ENCODE data around the gene CD37. TPM values are rescaled to one million over a fixed set of nuclear protein-coding genes. Genes with fewer than 3 reads are reported as not detected.
"Not testable (repeated sequence)": the region's sequence is repeated elsewhere in the genome, so short reads cannot be mapped to it uniquely, and the experiment has no call there.

The CD37 gene
- total RNA-seq, 1 donor from 2014 or later, result 134 TPM

GRCh38 chr19:49316284-49316683 lies 18.9 kb upstream of the CD37 start:
- DNase-seq, result peak; percentile 12
- intact Hi-C loops (cut with micrococcal nuclease), result no loop called here
- H3K36me3 Mint-ChIP-seq (ENCODE audit: low read depth), result peaks cover 26% of the 10 kb centered on the region
- H3K27ac Mint-ChIP-seq, result no peak overlapping the region
- H3K4me3 Mint-ChIP-seq, result no peak overlapping the region
- H3K27me3 Mint-ChIP-seq, result peaks cover 3% of the 10 kb centered on the region
- peaks cover 5% of the 10 kb centered on the region for H3K4me1 Mint-ChIP-seq
- H3K9me3 Mint-ChIP-seq, result peaks cover 15% of the 10 kb centered on the region

GRCh38 chr19:49318296-49318695 lies 16.9 kb upstream of the CD37 start:
- no peak overlapping the region for H3K4me3 Mint-ChIP-seq
- H3K4me1 Mint-ChIP-seq, result peaks cover 5% of the 10 kb centered on the region
- peaks cover 29% of the 10 kb centered on the region for H3K36me3 Mint-ChIP-seq (ENCODE audit: low read depth)
- no peak for DNase-seq
- H3K27me3 Mint-ChIP-seq, result peaks cover 3% of the 10 kb centered on the region
- H3K27ac Mint-ChIP-seq, result no peak overlapping the region
- intact Hi-C loops (cut with micrococcal nuclease), result no loop called here
- H3K9me3 Mint-ChIP-seq, result peaks cover 18% of the 10 kb centered on the region

- no peak within 1 kb of the TSS for H3K27ac Mint-ChIP-seq
- peaks cover 18% of the 10 kb centered on the region for H3K36me3 Mint-ChIP-seq (ENCODE audit: low read depth)
- no peak for DNase-seq
- intact Hi-C loops (cut with micrococcal nuclease), result no loop called here
- peaks cover 15% of the 10 kb centered on the region for H3K4me1 Mint-ChIP-seq
- H3K4me3 Mint-ChIP-seq, result no peak within 1 kb of the TSS
- H3K9me3 Mint-ChIP-seq, result peaks cover 3% of the 10 kb centered on the region
- no peaks in the 10 kb centered on the region for H3K27me3 Mint-ChIP-seq
These were observed 10.2 kb upstream of the CD37 start, which contains the start of gene SLC6A16 for GRCh38 chr19:49324801-49325576. SLC6A16 (minus strand) TSS chr19:49325191; CDS start chr19:49311347, 13,844 bp downstream.

- peaks cover 21% of the 10 kb centered on the region for H3K36me3 Mint-ChIP-seq (ENCODE audit: low read depth)
- H3K4me3 Mint-ChIP-seq; DNase-seq; H3K9me3 Mint-ChIP-seq; intact Hi-C loops (cut with micrococcal nuclease); H3K27me3 Mint-ChIP-seq; H3K27ac Mint-ChIP-seq: not testable (repeated sequence)
- peaks cover 20% of the 10 kb centered on the region for H3K4me1 Mint-ChIP-seq
These were observed 9.4 kb upstream of the CD37 start for GRCh38 chr19:49325756-49326155.

- Mint-ChIP-seq H3K9me3 (peaks cover 3% of the 10 kb centered on the region), H3K36me3 (ENCODE audit: low read depth) (peaks cover 20% of the 10 kb centered on the region), H3K4me3 (no peak overlapping the region), H3K27me3 (no peaks in the 10 kb centered on the region), H3K27ac (no peak overlapping the region), H3K4me1 (peaks cover 21% of the 10 kb centered on the region)
- intact Hi-C loops (cut with micrococcal nuclease), result no loop called here
- no peak for DNase-seq
These were observed 9.0 kb upstream of the CD37 start for GRCh38 chr19:49326165-49326704.

GRCh38 chr19:49327878-49328544 lies 7.2 kb upstream of the CD37 start:
- H3K4me3 Mint-ChIP-seq, result no peak overlapping the region
- no peaks in the 10 kb centered on the region for H3K9me3 Mint-ChIP-seq
- H3K4me1 Mint-ChIP-seq, result peaks cover 36% of the 10 kb centered on the region
- H3K27ac Mint-ChIP-seq, result peak overlapping the region; percentile 70
- intact Hi-C loops (cut with micrococcal nuclease), result loop anchor here (1.0 kb wide), 2 partner anchors 27 to 62 kb away; no protein-coding TSS in a partner anchor
- H3K36me3 Mint-ChIP-seq (ENCODE audit: low read depth), result peaks cover 21% of the 10 kb centered on the region
- H3K27me3 Mint-ChIP-seq, result no peaks in the 10 kb centered on the region
- peak; percentile 85 for DNase-seq

GRCh38 chr19:49328741-49329140 lies 6.5 kb upstream of the CD37 start:
- Mint-ChIP-seq H3K4me3 (no peak overlapping the region), H3K27ac (no peak overlapping the region), H3K36me3 (ENCODE audit: low read depth) (peaks cover 23% of the 10 kb centered on the region), H3K27me3 (no peaks in the 10 kb centered on the region), H3K9me3 (no peaks in the 10 kb centered on the region), H3K4me1 (peaks cover 42% of the 10 kb centered on the region)
- no peak for DNase-seq
- intact Hi-C loops (cut with micrococcal nuclease), result loop anchor here (1.0 kb wide), 2 partner anchors 27 to 62 kb away; no protein-coding TSS in a partner anchor

GRCh38 chr19:49331187-49331586 lies 4.0 kb upstream of the CD37 start:
- peak overlapping the region; percentile 44 for H3K27ac Mint-ChIP-seq
- peaks cover 56% of the 10 kb centered on the region for H3K4me1 Mint-ChIP-seq
- H3K27me3 Mint-ChIP-seq, result not testable (repeated sequence)

GRCh38 chr19:49331616-49332055 lies 3.6 kb upstream of the CD37 start:
- peak; percentile 90 for DNase-seq
- Mint-ChIP-seq H3K4me3 (peak overlapping the region; percentile 39), H3K9me3 (no peaks in the 10 kb centered on the region), H3K4me1 (peaks cover 60% of the 10 kb centered on the region), H3K27ac (peak overlapping the region; percentile 44), H3K27me3 (no peaks in the 10 kb centered on the region), H3K36me3 (ENCODE audit: low read depth) (peaks cover 27% of the 10 kb centered on the region)
- intact Hi-C loops (cut with micrococcal nuclease), result no loop called here

More at GRCh38 chr19:49331187-49331586, 4.0 kb upstream of the CD37 start:
- intact Hi-C loops (cut with micrococcal nuclease); DNase-seq; H3K9me3 Mint-ChIP-seq: not testable (repeated sequence)
- peaks cover 24% of the 10 kb centered on the region for H3K36me3 Mint-ChIP-seq (ENCODE audit: low read depth)
- peak overlapping the region; percentile 39 for H3K4me3 Mint-ChIP-seq

GRCh38 chr19:49332691-49333417 lies 2.4 kb upstream of the CD37 start:
- H3K9me3 Mint-ChIP-seq; intact Hi-C loops (cut with micrococcal nuclease): not testable (repeated sequence)
- H3K27ac Mint-ChIP-seq, result peak overlapping the region; percentile 94

GRCh38 chr19:49333418-49333805 lies 1.8 kb upstream of the CD37 start:
- peak overlapping the region; percentile 82 for H3K4me3 Mint-ChIP-seq
- H3K27me3 Mint-ChIP-seq, result no peaks in the 10 kb centered on the region
- intact Hi-C loops (cut with micrococcal nuclease), result no loop called here
- H3K9me3 Mint-ChIP-seq, result no peaks in the 10 kb centered on the region
- H3K36me3 Mint-ChIP-seq (ENCODE audit: low read depth), result peaks cover 33% of the 10 kb centered on the region
- no peak for DNase-seq
- H3K4me1 Mint-ChIP-seq, result peaks cover 60% of the 10 kb centered on the region
- H3K27ac Mint-ChIP-seq, result peak overlapping the region; percentile 94

More at GRCh38 chr19:49332691-49333417, 2.4 kb upstream of the CD37 start:
- H3K36me3 Mint-ChIP-seq (ENCODE audit: low read depth), result peaks cover 33% of the 10 kb centered on the region
- DNase-seq, H3K27me3 Mint-ChIP-seq: not testable (repeated sequence)
- H3K4me1 Mint-ChIP-seq, result peaks cover 61% of the 10 kb centered on the region
- H3K4me3 Mint-ChIP-seq, result peak overlapping the region; percentile 82

- intact Hi-C loops (cut with micrococcal nuclease), result no loop called here
- Mint-ChIP-seq H3K27ac (peak overlapping the region; percentile 94), H3K4me3 (peak overlapping the region; percentile 82), H3K9me3 (no peaks in the 10 kb centered on the region), H3K36me3 (ENCODE audit: low read depth) (peaks cover 35% of the 10 kb centered on the region), H3K27me3 (no peaks in the 10 kb centered on the region), H3K4me1 (peaks cover 63% of the 10 kb centered on the region)
- peak; percentile 92 for DNase-seq
These were observed 1.4 kb upstream of the CD37 start for GRCh38 chr19:49333811-49334288.

GRCh38 chr19:49335784-49336481 lies 727 bp downstream of the CD37 start:
- peaks cover 43% of the 10 kb centered on the region for H3K36me3 Mint-ChIP-seq (ENCODE audit: low read depth)
- H3K27ac Mint-ChIP-seq, result peak overlapping the region; percentile 98

More at GRCh38 chr19:49335784-49336481, 727 bp downstream of the CD37 start:
- Mint-ChIP-seq H3K27me3 (no peaks in the 10 kb centered on the region), H3K4me1 (peaks cover 62% of the 10 kb centered on the region), H3K9me3 (no peaks in the 10 kb centered on the region), H3K4me3 (peak overlapping the region; percentile 99)
- DNase-seq, result no peak
- intact Hi-C loops (cut with micrococcal nuclease), result no loop called here

All from activated CD4-positive, alpha-beta T cell treated with anti-CD3 and anti-CD28 coated beads, Interleukin-2, amount 10 ng/mL, durations not matched to agents 24 days and 14 days (primary cell).